Hepatocyte (in vitro differentiated cells): ENCODE results near the gene KLF5. TPM values are rescaled to one million over a fixed set of nuclear protein-coding genes. Genes with fewer than 3 reads are reported as not detected.

Experiments
- DNase-seq: peaks from one replicate; pipeline ENCODE4 v3.0.0-alpha.2; 2016; ENCODE audit warnings: low spot score
- H2AFZ ChIP-seq: fragments of 200-600 bp; sonication (generic); 2 replicates; pipeline ENCODE4 v1.6.0; 2016; ENCODE audit warnings: antibody characterized with exemption, mild to moderate bottlenecking
- H3K27ac ChIP-seq: fragments of 200-600 bp; sonication (generic); 2 replicates; pipeline ENCODE4 v1.5.1; 2016; ENCODE audit warnings: mild to moderate bottlenecking
- H3K27me3 ChIP-seq: fragments of 200-600 bp; sonication (generic); 2 replicates; pipeline ENCODE4 v1.6.1; 2016
- H3K36me3 ChIP-seq: fragments of 200-600 bp; sonication (generic); replicated peaks from 2 replicates; pipeline ENCODE4 v1.5.1; 2016; ENCODE audit warnings: low read depth; ENCODE audit not compliant: insufficient read depth
- H3K4me1 ChIP-seq: fragments of 200-600 bp; sonication (generic); 2 replicates; pipeline ENCODE4 v1.5.1; 2016; ENCODE audit warnings: mild to moderate bottlenecking, moderate library complexity; ENCODE audit not compliant: insufficient read depth
- H3K4me2 ChIP-seq: fragments of 200-600 bp; sonication (generic); 2 replicates; pipeline ENCODE4 v1.6.0; 2016
- H3K4me3 ChIP-seq: fragments of 200-600 bp; sonication (generic); 2 replicates; pipeline ENCODE4 v1.5.1; 2016; ENCODE audit warnings: mild to moderate bottlenecking
- H3K79me2 ChIP-seq: fragments of 200-600 bp; sonication (generic); 2 replicates; pipeline ENCODE4 v1.6.0; 2017; ENCODE audit warnings: mild to moderate bottlenecking
- H3K9me2 ChIP-seq: fragments of 200-600 bp; sonication (generic); replicated peaks from 2 replicates; pipeline ENCODE4 v1.6.0; 2017; ENCODE audit warnings: mild to moderate bottlenecking; ENCODE audit not compliant: insufficient read depth
- H3K9me3 ChIP-seq: fragments of 200-600 bp; sonication (generic); 2 replicates; pipeline ENCODE4 v1.5.1; 2016; ENCODE audit warnings: low read depth, mild to moderate bottlenecking
- H4K20me1 ChIP-seq: fragments of 200-600 bp; sonication (generic); 2 replicates; pipeline ENCODE4 v1.6.0; 2016; ENCODE audit warnings: mild to moderate bottlenecking; ENCODE audit not compliant: insufficient read depth, poor library complexity, severe bottlenecking
- CTCF ChIP-seq: fragments of 200-600 bp; sonication (generic); IDR thresholded peaks from 2 replicates; pipeline ENCODE4 v1.5.1; 2016; ENCODE audit warnings: antibody characterized with exemption, mild to moderate bottlenecking; ENCODE audit not compliant: poor library complexity
- EZH2 ChIP-seq: fragments of 200-600 bp; sonication (generic); IDR thresholded peaks from 2 replicates; pipeline ENCODE4 v1.6.1; 2016; ENCODE audit warnings: antibody characterized with exemption, mild to moderate bottlenecking, borderline replicate concordance
- EZH2phosphoT487 ChIP-seq: fragments of 200-600 bp; sonication (generic); IDR thresholded peaks from one replicate; pipeline ENCODE4 v1.6.1; 2018; ENCODE audit warnings: antibody characterized with exemption, mild to moderate bottlenecking, low read depth, moderate library complexity; ENCODE audit not compliant: unreplicated experiment, severe bottlenecking
- WGBS: methylation state at CpG from one replicate; pipeline ENCODE4 v1.1.6; 2016; ENCODE audit warnings: low lambda C conversion rate; ENCODE audit errors: missing lambda C conversion rate; 5-methylcytosine and 5-hydroxymethylcytosine counted together
- polyA plus RNA-seq: library from polyadenylated mRNA; unstranded; fragments of >200 nt; fragmentation: Nextera tagmentation; extraction: Ambion mirVana; gene quantifications from 2 replicates; pipeline ENCODE4 v1.2.1, GENCODE V29; 2016
- total RNA-seq: library from RNA; depleted of rRNA; stranded (reverse); fragments of >200 nt; gene quantifications from 2 replicates; pipeline ENCODE4 v1.2.3, GENCODE V29; 2014

KLF5 gene
- total and polyA plus RNA-seq, 2 experiments from 2014 or later: 92.6 to 99.9 TPM

- no peaks in the 10 kb centered on the region for H3K27me3 ChIP-seq
- H3K9me3 ChIP-seq: no peaks in the 10 kb centered on the region
- peaks cover 6% of the 10 kb centered on the region for H4K20me1 ChIP-seq
- peak; percentile 49 for DNase-seq
- WGBS: 56% methylated on average over 9 of the region's 9 CpGs
- H3K4me1 ChIP-seq: peaks cover 10% of the 10 kb centered on the region
- no peaks in the 10 kb centered on the region for H3K36me3 ChIP-seq
- H3K4me3 ChIP-seq: peak overlapping the region; percentile 44
- TF ChIP-seq CTCF (no peak), EZH2phosphoT487 (no peak), EZH2 (no peak)
- no peak overlapping the region for H2AFZ ChIP-seq
- peak overlapping the region; percentile 92 for H3K27ac ChIP-seq
- peak overlapping the region; percentile 74 for H3K4me2 ChIP-seq
- H3K9me2 ChIP-seq: no peaks in the 10 kb centered on the region
- peaks cover 72% of the 10 kb centered on the region for H3K79me2 ChIP-seq
Observed at GRCh38 chr13:73061876-73062275, 3.1 kb downstream of the KLF5 start.

GRCh38 chr13:73062468-73062867, 3.7 kb downstream of the KLF5 start:
- peak overlapping the region; percentile 44 for H3K4me3 ChIP-seq
- DNase-seq: no peak
- H3K79me2 ChIP-seq: peaks cover 78% of the 10 kb centered on the region
- TF ChIP-seq CTCF (no peak), EZH2phosphoT487 (no peak), EZH2 (no peak)
- H3K27ac ChIP-seq: peak overlapping the region; percentile 92
- peaks cover 6% of the 10 kb centered on the region for H4K20me1 ChIP-seq
- no peaks in the 10 kb centered on the region for H3K27me3 ChIP-seq
- 66% methylated on average over 13 of the region's 13 CpGs for WGBS
- H3K36me3 ChIP-seq: no peaks in the 10 kb centered on the region
- H3K4me1 ChIP-seq: peaks cover 4% of the 10 kb centered on the region
- peak overlapping the region; percentile 74 for H3K4me2 ChIP-seq
- no peak overlapping the region for H2AFZ ChIP-seq
- no peaks in the 10 kb centered on the region for H3K9me2 ChIP-seq
- no peaks in the 10 kb centered on the region for H3K9me3 ChIP-seq

GRCh38 chr13:73063166-73063565, 4.4 kb downstream of the KLF5 start:
- Histone ChIP-seq H3K27ac (peak overlapping the region; percentile 92), H3K4me2 (peak overlapping the region; percentile 74), H3K4me1 (peaks cover 4% of the 10 kb centered on the region), H3K9me3 (no peaks in the 10 kb centered on the region), H3K27me3 (no peaks in the 10 kb centered on the region), H3K79me2 (peaks cover 81% of the 10 kb centered on the region), H2AFZ (no peak overlapping the region), H3K4me3 (peak overlapping the region; percentile 44), H4K20me1 (peaks cover 6% of the 10 kb centered on the region), H3K36me3 (no peaks in the 10 kb centered on the region), H3K9me2 (no peaks in the 10 kb centered on the region)
- 60% methylated on average over 3 of the region's 3 CpGs for WGBS
- no peak for TF ChIP-seq CTCF
- TF ChIP-seq EZH2: no peak
- DNase-seq: no peak

- H3K79me2 ChIP-seq: peaks cover 84% of the 10 kb centered on the region
- no peaks in the 10 kb centered on the region for H3K27me3 ChIP-seq
- no peak overlapping the region for H2AFZ ChIP-seq
- no peak for DNase-seq
- H3K9me2 ChIP-seq: no peaks in the 10 kb centered on the region
- H3K4me1 ChIP-seq: peaks cover 9% of the 10 kb centered on the region
- no peak overlapping the region for H3K4me3 ChIP-seq
- peak overlapping the region; percentile 74 for H3K4me2 ChIP-seq
- H3K9me3 ChIP-seq: no peaks in the 10 kb centered on the region
- H4K20me1 ChIP-seq: peaks cover 6% of the 10 kb centered on the region
- 48% methylated on average over 2 of the region's 2 CpGs for WGBS
- TF ChIP-seq EZH2 (no peak), EZH2phosphoT487 (no peak), CTCF (no peak)
- H3K27ac ChIP-seq: peak overlapping the region; percentile 92
- H3K36me3 ChIP-seq: no peaks in the 10 kb centered on the region
Observed at GRCh38 chr13:73065036-73065435, 6.2 kb downstream of the KLF5 start.
